BE2C (cell line): ENCODE data around the gene ADCY2.

Experiments used
- DNase-seq: peaks from one replicate; pipeline ENCODE4 v3.0.0-alpha.2; 2020
- H3K27me3 ChIP-seq: fragments of 250-450 bp; sonication (Bioruptor Pico); 2 replicates; pipeline ENCODE4 v1.5.1; 2020; ENCODE audit warnings: mild to moderate bottlenecking
- H3K36me3 ChIP-seq: fragments of 250-450 bp; sonication (Bioruptor Pico); 2 replicates; pipeline ENCODE4 v1.5.1; 2020; ENCODE audit warnings: mild to moderate bottlenecking
- H3K4me1 ChIP-seq: fragments of 250-450 bp; sonication (Bioruptor Pico); 2 replicates; pipeline ENCODE4 v1.5.1; 2020
- H3K4me3 ChIP-seq: 2 replicates; pipeline ENCODE4 v1.5.1; 2011; ENCODE audit warnings: low read depth, low read length
- H3K9me3 ChIP-seq: fragments of 250-450 bp; sonication (Bioruptor Pico); 2 replicates; pipeline ENCODE4 v1.5.1; 2020
- TF ChIP-seq, protein P1 (sequence below): IDR thresholded peaks from 2 replicates; pipeline ENCODE4 v1.5.1; 2012; ENCODE audit warnings: mild to moderate bottlenecking, low read depth, low read length

The ADCY2 gene

DNA sequence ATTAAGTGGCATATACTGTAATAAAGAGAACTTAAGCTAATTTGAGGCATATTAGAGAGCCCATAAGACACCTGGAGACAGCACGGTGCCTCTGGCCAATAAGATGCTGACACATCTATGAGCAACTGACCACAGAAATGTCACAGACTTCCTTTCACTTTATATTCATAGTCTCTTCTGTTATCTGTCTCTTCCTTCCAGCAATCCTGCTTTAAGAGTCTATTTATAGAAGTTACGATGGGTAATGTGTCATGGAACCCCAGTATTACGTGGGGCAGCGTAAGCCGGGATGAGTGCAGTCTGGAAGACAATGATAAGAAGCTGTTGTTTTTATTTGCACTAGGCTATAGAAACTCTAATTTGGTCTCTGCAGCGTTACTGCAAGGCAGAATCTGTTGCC is 318.2 kb downstream of the ADCY2 start:
- Histone ChIP-seq H3K36me3 (no peaks in the 10 kb centered on the region), H3K4me3 (no peak overlapping the region), H3K9me3 (no peaks in the 10 kb centered on the region), H3K27me3 (no peaks in the 10 kb centered on the region), H3K4me1 (no peaks in the 10 kb centered on the region)
- DNase-seq = no peak
- TF ChIP-seq, protein P1, sequence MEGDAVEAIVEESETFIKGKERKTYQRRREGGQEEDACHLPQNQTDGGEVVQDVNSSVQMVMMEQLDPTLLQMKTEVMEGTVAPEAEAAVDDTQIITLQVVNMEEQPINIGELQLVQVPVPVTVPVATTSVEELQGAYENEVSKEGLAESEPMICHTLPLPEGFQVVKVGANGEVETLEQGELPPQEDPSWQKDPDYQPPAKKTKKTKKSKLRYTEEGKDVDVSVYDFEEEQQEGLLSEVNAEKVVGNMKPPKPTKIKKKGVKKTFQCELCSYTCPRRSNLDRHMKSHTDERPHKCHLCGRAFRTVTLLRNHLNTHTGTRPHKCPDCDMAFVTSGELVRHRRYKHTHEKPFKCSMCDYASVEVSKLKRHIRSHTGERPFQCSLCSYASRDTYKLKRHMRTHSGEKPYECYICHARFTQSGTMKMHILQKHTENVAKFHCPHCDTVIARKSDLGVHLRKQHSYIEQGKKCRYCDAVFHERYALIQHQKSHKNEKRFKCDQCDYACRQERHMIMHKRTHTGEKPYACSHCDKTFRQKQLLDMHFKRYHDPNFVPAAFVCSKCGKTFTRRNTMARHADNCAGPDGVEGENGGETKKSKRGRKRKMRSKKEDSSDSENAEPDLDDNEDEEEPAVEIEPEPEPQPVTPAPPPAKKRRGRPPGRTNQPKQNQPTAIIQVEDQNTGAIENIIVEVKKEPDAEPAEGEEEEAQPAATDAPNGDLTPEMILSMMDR = no peak

DNA sequence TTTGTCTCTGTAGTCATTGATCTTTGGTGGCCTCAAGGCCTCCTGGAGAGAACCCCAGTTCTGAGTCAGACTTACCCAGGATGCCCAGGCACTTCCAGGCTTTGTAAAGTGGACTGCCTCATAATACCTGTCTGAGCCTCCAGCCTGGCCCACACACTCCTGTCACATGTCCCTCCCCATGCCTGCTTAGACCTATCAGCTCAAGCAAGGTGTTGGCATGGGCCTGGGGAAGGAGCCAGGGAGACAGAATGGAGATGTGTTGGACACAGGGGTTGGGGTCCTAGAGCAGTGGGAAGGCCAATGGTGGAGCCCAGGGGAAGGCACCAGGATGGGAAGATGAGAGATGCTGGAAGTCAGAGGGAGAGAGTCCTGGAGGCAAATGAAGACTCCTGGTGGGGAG is 318.8 kb downstream of the ADCY2 start:
- H3K36me3 ChIP-seq = no peaks in the 10 kb centered on the region
- no peak for DNase-seq
- TF ChIP-seq, protein P1 = no peak
- no peaks in the 10 kb centered on the region for H3K4me1 ChIP-seq
- H3K4me3 ChIP-seq = no peak overlapping the region
- no peaks in the 10 kb centered on the region for H3K9me3 ChIP-seq
- no peaks in the 10 kb centered on the region for H3K27me3 ChIP-seq

DNA sequence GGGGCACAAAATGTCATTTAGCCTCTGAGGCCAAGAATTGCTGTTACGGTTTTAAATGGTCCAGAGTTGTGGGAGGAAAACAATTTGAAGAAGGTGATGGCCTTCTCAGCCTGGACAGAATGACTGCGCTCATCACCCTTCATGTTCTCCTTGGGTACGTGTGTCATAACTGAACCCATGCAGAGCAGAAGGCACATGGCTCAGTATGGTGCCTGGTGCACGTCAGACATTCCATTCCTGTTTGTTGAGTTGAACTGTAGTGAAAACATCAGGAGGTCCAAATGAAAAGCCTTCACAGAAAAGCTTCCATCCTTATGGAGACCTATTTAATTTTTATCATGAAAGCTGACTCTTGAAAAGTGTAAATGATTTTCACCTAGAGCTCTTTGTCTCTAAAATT is 321.8 kb downstream of the ADCY2 start:
- no peaks in the 10 kb centered on the region for H3K4me1 ChIP-seq
- TF ChIP-seq, protein P1 = no peak
- no peak overlapping the region for H3K4me3 ChIP-seq
- no peak for DNase-seq
- H3K36me3 ChIP-seq = no peaks in the 10 kb centered on the region
- H3K9me3 ChIP-seq = no peaks in the 10 kb centered on the region
- H3K27me3 ChIP-seq = no peaks in the 10 kb centered on the region

DNA sequence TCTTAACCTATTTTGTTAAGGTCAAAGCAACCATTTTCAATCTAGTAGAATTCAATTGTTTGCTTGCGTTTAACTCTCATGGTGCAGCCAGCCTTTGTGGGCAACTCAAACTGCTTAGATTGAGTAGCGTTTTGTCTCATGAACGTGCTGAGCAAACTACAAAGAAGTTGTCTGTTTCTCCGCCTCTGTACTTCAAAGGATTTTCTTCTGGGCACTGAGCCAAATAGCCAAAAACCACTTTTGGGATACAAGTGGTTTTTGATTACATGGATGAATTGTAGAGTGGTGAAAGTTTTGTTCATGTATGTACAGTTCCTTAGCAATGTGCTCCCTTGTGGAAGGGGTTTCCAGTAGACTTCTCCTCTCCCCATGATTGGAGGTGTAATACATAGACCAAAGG is 332.1 kb downstream of the ADCY2 start:
- DNase-seq = no peak
- TF ChIP-seq, protein P1 = no peak
- no peak overlapping the region for H3K4me3 ChIP-seq
- H3K9me3 ChIP-seq = no peaks in the 10 kb centered on the region
- no peaks in the 10 kb centered on the region for H3K36me3 ChIP-seq
- H3K27me3 ChIP-seq = no peaks in the 10 kb centered on the region
- H3K4me1 ChIP-seq = no peaks in the 10 kb centered on the region

DNA sequence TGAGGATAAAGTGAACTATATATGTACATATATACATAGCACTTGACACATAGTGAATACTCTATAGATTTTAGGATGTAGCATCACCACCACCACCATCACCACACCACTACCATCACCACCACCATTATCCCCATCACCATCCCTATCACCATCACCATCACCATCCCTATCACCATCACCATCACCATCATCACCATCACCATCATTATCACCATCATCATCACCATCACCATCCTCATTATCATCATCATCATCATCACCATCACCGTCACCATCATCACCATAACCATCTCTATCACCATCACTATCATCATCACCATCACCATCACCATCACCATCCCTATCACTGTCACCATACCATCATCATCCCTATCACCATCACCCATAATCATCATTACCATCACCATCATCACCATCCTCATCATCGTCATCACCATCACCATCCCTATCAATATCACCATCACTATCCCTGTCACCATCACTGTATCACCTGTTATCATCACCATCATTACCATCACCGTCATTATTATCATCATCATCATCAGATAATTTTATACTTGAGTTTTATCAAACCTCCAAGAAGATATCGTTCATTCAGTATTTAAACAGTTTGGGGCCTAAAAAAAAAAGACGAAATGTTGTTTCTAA is 345.6 kb downstream of the ADCY2 start:
- TF ChIP-seq, protein P1 = no peak
- H3K36me3 ChIP-seq = no peaks in the 10 kb centered on the region
- H3K9me3 ChIP-seq = no peaks in the 10 kb centered on the region
- no peak overlapping the region for H3K4me3 ChIP-seq
- H3K4me1 ChIP-seq = no peaks in the 10 kb centered on the region
- no peaks in the 10 kb centered on the region for H3K27me3 ChIP-seq
- no peak for DNase-seq

DNA sequence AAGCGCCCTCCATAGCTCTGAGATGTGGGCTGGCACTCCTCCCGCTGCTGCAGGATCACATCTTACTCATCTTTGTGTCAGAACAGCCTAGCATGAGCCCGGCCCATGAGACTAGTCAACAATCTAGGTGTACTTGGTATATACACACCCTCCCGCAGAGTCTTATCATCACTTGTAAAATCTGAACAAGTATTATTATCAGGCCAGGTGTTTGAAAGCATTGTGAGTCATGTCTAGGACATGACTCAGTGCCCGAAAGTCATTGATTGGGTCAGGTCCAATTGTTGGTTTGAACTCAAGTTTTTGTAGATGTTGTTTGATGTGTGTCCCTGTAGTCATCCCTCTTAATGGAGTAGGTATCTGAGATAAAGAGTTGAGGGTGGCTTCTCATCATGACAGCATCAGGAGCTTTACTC is 346.3 kb downstream of the ADCY2 start:
- H3K36me3 ChIP-seq = no peaks in the 10 kb centered on the region
- no peaks in the 10 kb centered on the region for H3K9me3 ChIP-seq
- H3K27me3 ChIP-seq = no peaks in the 10 kb centered on the region
- TF ChIP-seq, protein P1 = no peak
- no peak overlapping the region for H3K4me3 ChIP-seq
- no peaks in the 10 kb centered on the region for H3K4me1 ChIP-seq
- no peak for DNase-seq
